SU-DHL-6 (cell line): ENCODE results near the gene DNMT3A.

Source experiments
- H2AFZ ChIP-seq: fragments of 200-600 bp; sonication (generic); 2 replicates; pipeline ENCODE4 v1.6.1; 2014; ENCODE audit warnings: low read depth, mild to moderate bottlenecking, moderate library complexity, mixed read lengths, antibody characterized with exemption, low read length; ENCODE audit not compliant: severe bottlenecking
- H3F3A ChIP-seq: fragments of 200-600 bp; shearing (Covaris generic); 2 replicates; pipeline ENCODE4 v1.6.0; 2016; ENCODE audit warnings: antibody characterized with exemption, mild to moderate bottlenecking; ENCODE audit not compliant: insufficient read depth
- H3K27ac ChIP-seq: fragments of 200-600 bp; sonication (generic); 2 replicates; pipeline ENCODE4 v1.5.1; 2016; ENCODE audit warnings: low read depth, mild to moderate bottlenecking, low read length, moderate library complexity, mixed read lengths
- H3K27me3 ChIP-seq: fragments of 200-600 bp; sonication (generic), shearing (Covaris generic); 2 replicates; pipeline ENCODE4 v1.6.0; 2014; ENCODE audit warnings: mild to moderate bottlenecking, low read length
- H3K36me3 ChIP-seq: fragments of 200-600 bp; sonication (generic); 2 replicates; pipeline ENCODE4 v1.6.1; 2014; ENCODE audit warnings: mild to moderate bottlenecking, low read length, mixed read lengths
- H3K4me2 ChIP-seq: fragments of 300-600, 200-600 bp; shearing (Covaris generic), sonication (generic); 2 replicates; pipeline ENCODE4 v1.6.0; 2014; ENCODE audit warnings: low read length, low read depth, mild to moderate bottlenecking; ENCODE audit not compliant: poor library complexity, severe bottlenecking
- H3K4me3 ChIP-seq: fragments of 200-600 bp; sonication (generic); 2 replicates; pipeline ENCODE4 v1.5.1; 2014; ENCODE audit warnings: antibody characterized with exemption, low read length, mild to moderate bottlenecking, mixed read lengths; ENCODE audit not compliant: insufficient read depth, poor library complexity, severe bottlenecking
- H3K79me2 ChIP-seq: fragments of 200-600 bp; sonication (generic); 2 replicates; pipeline ENCODE4 v1.6.1; 2014; ENCODE audit warnings: mild to moderate bottlenecking, low read length, moderate library complexity; ENCODE audit not compliant: insufficient read depth
- H3K9ac ChIP-seq: fragments of 200-600 bp; sonication (generic); 2 replicates; pipeline ENCODE4 v1.7.0; 2014; ENCODE audit warnings: mild to moderate bottlenecking, low read length
- H3K9me2 ChIP-seq: fragments of 200-600 bp; sonication (generic); replicated peaks from 2 replicates; pipeline ENCODE4 v1.6.1; 2014; ENCODE audit warnings: low read length; ENCODE audit not compliant: insufficient read depth
- H3K9me3 ChIP-seq: fragments of 200-600 bp; sonication (generic); 2 replicates; pipeline ENCODE4 v1.6.1; 2014; ENCODE audit warnings: low read length, mixed read lengths; ENCODE audit not compliant: insufficient read depth
- H4K20me1 ChIP-seq: fragments of 200-600 bp; sonication (generic); 2 replicates; pipeline ENCODE4 v1.6.1; 2014; ENCODE audit warnings: low read depth, mild to moderate bottlenecking, antibody characterized with exemption, low read length, moderate library complexity, mixed read lengths
- EZH2phosphoT487 ChIP-seq: fragments of 200-600 bp; sonication (generic), shearing (Covaris generic); conservative IDR thresholded peaks from 2 replicates; pipeline ENCODE4 v1.6.1; 2018; ENCODE audit warnings: mild to moderate bottlenecking, antibody characterized with exemption, low read length, moderate library complexity, mixed read lengths
- TF ChIP-seq, protein P1 (sequence below): fragments of 200-600 bp; sonication (generic); IDR thresholded peaks from one replicate; pipeline ENCODE4 v1.5.1; 2017; ENCODE audit warnings: antibody characterized with exemption, mild to moderate bottlenecking, low read length, moderate library complexity; ENCODE audit not compliant: insufficient read depth, poor library complexity, severe bottlenecking

DNMT3A gene

DNA sequence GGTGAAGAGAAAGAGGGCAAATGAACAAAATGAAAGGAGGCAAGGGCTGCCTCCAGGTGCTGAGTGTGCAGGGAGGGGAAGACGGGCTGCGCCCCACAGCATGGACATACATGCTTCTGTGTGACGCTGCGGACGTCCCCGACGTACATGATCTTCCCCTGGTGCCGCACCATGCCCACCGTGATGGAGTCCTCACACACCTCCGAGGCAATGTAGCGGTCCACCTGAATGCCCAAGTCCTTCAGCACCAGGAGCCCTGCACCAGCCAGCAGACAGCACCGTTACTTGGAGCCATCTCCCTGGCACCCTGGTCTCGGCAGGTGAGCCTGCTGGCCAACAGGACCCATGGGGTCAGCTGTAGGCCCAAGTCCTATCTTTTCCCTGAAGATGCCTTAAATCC, 100.3 kb downstream of the DNMT3A start:
- Histone ChIP-seq H3K36me3 (no peaks in the 10 kb centered on the region), H3K27ac (no peak overlapping the region), H2AFZ (no peak overlapping the region), H3K4me3 (no peak overlapping the region), H3K9ac (no peak overlapping the region), H4K20me1 (no peaks in the 10 kb centered on the region), H3K79me2 (no peaks in the 10 kb centered on the region), H3K27me3 (no peaks in the 10 kb centered on the region), H3K9me2 (no peaks in the 10 kb centered on the region), H3K9me3 (no peaks in the 10 kb centered on the region), H3F3A (no peaks in the 10 kb centered on the region), H3K4me2 (no peak overlapping the region)
- TF ChIP-seq EZH2phosphoT487 = no peak
- TF ChIP-seq, protein P1, sequence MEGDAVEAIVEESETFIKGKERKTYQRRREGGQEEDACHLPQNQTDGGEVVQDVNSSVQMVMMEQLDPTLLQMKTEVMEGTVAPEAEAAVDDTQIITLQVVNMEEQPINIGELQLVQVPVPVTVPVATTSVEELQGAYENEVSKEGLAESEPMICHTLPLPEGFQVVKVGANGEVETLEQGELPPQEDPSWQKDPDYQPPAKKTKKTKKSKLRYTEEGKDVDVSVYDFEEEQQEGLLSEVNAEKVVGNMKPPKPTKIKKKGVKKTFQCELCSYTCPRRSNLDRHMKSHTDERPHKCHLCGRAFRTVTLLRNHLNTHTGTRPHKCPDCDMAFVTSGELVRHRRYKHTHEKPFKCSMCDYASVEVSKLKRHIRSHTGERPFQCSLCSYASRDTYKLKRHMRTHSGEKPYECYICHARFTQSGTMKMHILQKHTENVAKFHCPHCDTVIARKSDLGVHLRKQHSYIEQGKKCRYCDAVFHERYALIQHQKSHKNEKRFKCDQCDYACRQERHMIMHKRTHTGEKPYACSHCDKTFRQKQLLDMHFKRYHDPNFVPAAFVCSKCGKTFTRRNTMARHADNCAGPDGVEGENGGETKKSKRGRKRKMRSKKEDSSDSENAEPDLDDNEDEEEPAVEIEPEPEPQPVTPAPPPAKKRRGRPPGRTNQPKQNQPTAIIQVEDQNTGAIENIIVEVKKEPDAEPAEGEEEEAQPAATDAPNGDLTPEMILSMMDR = no peak

DNA sequence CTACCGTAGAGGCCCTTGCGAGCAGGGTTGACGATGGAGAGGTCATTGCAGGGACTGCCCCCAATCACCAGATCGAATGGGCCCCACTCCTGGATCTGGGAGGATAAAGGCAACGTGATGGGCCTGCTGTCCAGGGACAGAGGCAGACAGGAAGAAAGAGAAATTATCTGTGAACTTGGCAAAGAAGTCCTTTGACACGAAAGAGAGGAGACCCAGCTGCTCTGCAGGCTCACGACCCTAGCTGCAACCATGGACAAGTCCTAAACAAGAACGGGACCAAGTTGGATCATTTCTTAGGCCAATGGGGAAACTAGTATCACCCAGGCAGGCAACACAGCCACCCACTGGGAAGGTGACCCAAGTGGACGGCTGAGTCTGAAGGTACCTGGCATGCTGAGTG, 101.1 kb downstream of the DNMT3A start:
- TF ChIP-seq, protein P1 = no peak

DNA sequence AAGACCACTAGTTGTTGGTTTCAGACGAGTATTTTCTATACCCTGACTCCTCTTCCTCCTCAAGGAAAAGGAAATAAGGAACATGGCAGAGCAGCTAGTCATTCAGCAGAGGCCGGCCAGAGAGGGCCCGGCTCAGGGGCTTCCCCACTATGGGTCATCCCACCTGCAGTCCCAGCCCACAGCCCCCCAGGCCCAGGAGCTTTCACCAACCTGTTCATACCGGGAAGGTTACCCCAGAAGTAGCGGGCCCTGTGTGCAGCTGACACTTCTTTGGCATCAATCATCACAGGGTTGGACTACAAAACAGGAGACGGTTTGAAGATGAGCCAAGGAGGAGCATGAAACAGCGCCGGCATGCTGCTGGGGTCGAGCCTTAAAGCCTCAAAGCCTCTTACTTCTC, 102.8 kb downstream of the DNMT3A start:
- Histone ChIP-seq H3K27ac (no peak overlapping the region), H3K4me3 (no peak overlapping the region), H3K9ac (no peak overlapping the region), H3K79me2 (no peaks in the 10 kb centered on the region), H2AFZ (no peak overlapping the region), H3K9me3 (no peaks in the 10 kb centered on the region), H3K27me3 (no peaks in the 10 kb centered on the region), H3K36me3 (no peaks in the 10 kb centered on the region), H3K9me2 (no peaks in the 10 kb centered on the region), H4K20me1 (no peaks in the 10 kb centered on the region), H3F3A (no peaks in the 10 kb centered on the region), H3K4me2 (no peak overlapping the region)
- TF ChIP-seq, protein P1 = no peak
- no peak for TF ChIP-seq EZH2phosphoT487

More for the DNA sequence above, 101.1 kb downstream of the DNMT3A start:
- H3K9ac ChIP-seq = no peak overlapping the region
- H3K27me3 ChIP-seq = no peaks in the 10 kb centered on the region
- no peak overlapping the region for H3K4me3 ChIP-seq
- H3K27ac ChIP-seq = no peak overlapping the region
- H4K20me1 ChIP-seq = no peaks in the 10 kb centered on the region
- no peaks in the 10 kb centered on the region for H3K9me2 ChIP-seq
- H3K79me2 ChIP-seq = no peaks in the 10 kb centered on the region
- H3F3A ChIP-seq = no peaks in the 10 kb centered on the region
- no peak overlapping the region for H2AFZ ChIP-seq
- no peak overlapping the region for H3K4me2 ChIP-seq
- H3K9me3 ChIP-seq = no peaks in the 10 kb centered on the region
- no peaks in the 10 kb centered on the region for H3K36me3 ChIP-seq

DNA sequence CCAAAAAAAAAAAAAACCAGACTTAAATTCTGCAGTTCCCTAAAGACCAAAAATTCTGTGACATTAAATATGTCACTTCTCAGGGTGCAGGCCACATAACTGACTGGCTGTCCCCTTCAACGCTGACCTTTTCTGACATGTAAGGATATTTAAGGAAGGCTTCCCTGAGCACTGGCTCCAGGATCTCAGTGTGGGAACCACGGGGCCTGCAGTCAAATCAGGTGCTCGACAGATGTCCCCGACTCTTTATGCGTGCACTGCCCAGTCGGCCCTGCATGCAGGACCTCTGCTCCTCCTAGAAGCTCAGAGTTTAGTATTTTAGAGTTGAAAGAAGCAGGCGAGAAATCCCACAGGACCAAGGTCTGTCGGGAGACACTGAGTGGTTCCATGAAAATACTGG, 104.0 kb downstream of the DNMT3A start:
- Histone ChIP-seq H3K9me2 (no peaks in the 10 kb centered on the region), H3K36me3 (no peaks in the 10 kb centered on the region), H3K27me3 (no peaks in the 10 kb centered on the region), H2AFZ (no peak overlapping the region), H3K27ac (no peak overlapping the region), H3K4me3 (no peak overlapping the region), H3K9me3 (no peaks in the 10 kb centered on the region), H3K9ac (no peak overlapping the region), H3F3A (no peaks in the 10 kb centered on the region), H3K4me2 (no peak overlapping the region), H3K79me2 (no peaks in the 10 kb centered on the region), H4K20me1 (no peaks in the 10 kb centered on the region)
- TF ChIP-seq, protein P1 = no peak
- TF ChIP-seq EZH2phosphoT487 = no peak
